HG02763 (cell line): Measurements from ENCODE around the gene PHF5A.
"Not testable (repeated sequence)": the region's sequence is repeated elsewhere in the genome, so short reads cannot be mapped to it uniquely, and the experiment has no call there.

Experiments used
- ATAC-seq: cut with Tn5 transposase; IDR thresholded peaks from one replicate; pipeline ENCODE4 v1.9.1; 2021; ENCODE audit warnings: mild to moderate bottlenecking, moderate library complexity; ENCODE audit not compliant: unreplicated experiment

The PHF5A gene

GRCh38 chr22:41448189-41448808 is 20.2 kb downstream of the PHF5A start:
- ATAC-seq, result peak; percentile 40

- ATAC-seq, result no peak
Observed at GRCh38 chr22:41447435-41448188, 20.9 kb downstream of the PHF5A start.

GRCh38 chr22:41446639-41447434 is 21.7 kb downstream of the PHF5A start, which contains the start of gene TOB2:
TOB2 (minus strand) TSS chr22:41446801; CDS start chr22:41437345, 9,456 bp downstream.
- peak; percentile 38 for ATAC-seq

GRCh38 chr22:41446057-41446501 is 22.4 kb downstream of the PHF5A start:
- no peak for ATAC-seq

DNA sequence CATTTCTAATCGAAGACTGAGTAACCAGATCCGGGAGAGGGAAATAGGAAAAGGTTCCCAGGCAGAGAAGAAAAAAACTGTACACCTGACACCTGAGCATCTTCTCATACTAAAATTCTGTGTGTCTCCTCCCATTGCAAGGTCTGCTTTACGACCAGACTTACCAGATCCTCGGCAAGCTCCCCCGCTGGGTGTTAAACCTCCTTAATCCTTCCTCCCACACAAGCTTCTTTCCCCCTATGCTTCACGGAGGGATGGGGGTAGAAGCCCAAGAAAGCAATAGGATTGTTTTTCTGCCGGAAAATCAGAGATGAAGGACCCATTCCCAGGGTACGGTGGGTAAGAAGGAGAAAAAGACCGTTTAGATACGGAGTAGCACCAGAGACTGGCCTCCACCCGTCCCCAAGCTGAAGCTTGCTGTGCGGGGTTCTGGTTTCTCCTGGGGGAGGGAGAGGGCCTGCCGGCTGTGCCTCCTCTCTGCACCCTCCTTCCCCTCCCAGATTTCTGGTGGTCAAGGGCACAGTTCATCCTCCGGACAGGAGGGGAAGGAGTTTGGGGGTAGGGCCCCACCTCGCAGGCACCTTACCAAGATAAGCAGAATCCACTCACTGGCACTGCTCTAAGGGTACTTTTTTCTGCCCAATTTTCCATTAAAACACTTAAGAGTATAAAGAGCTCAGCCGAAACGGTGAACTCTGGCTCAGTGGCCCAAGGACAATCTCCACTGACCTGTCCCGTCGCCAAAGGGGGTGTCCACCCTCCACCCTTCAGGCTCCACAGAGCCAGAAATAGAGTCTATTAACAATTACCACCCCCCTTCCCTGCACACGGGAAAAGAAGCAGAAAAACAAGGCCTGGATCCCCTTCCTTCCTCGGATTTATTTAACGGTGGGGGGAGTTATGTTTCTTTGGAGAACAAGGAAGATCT is 23.1 kb downstream of the PHF5A start:
- no peak for ATAC-seq

GRCh38 chr22:41444360-41445128 is 23.9 kb downstream of the PHF5A start:
- ATAC-seq, result peak; percentile 41

DNA sequence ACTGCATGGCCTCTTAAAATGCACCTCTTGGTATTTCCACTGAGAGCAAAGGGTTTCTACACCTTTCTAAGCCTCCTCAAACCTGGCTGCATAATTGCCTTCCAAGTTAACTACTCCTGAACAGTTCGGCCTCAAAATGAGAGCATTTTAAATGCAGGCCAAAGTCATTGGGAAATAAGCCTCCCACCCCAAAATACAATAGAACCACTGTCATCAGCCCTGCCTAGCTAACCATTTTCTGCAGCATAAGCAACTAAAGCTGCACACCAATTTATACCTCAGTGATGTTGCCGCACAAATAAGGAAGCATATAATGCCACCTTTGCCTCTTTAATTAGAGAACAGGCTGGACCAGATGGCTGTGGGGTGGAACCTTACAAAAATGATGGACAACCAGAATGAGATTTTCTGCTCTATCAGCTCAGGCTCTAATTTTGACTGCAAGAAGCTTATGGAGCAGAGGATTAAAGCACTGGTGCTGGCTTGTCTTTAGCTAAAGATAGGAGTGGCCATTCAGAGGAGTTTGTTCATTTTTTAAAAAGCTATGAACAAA is 26.2 kb downstream of the PHF5A start:
- ATAC-seq, result no peak

GRCh38 chr22:41440511-41440910 is 28.0 kb downstream of the PHF5A start:
- ATAC-seq, result not testable (repeated sequence)

- ATAC-seq, result no peak
Observed at GRCh38 chr22:41437198-41437597, 31.3 kb downstream of the PHF5A start.

- ATAC-seq, result no peak
Observed at GRCh38 chr22:41436322-41437113, 32.0 kb downstream of the PHF5A start.

DNA sequence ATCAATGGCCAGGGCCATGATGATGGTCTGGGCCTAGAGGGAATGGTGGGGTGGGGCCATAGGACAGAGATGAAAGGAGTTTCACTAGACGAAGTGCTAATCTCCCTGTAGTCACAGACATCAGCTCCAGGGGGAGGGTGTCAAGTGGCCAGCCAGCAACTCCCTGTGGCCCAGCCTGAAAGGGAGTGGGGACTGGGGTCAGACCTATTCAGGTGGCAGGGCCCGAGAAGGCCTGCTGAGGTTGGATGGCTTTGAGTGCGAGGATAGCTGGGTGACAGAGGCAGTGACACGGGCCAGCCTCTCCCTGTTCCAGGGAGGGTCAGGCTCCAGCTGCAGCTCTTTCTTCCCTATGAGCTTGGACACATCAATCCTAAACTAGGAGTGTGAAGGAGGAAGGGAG is 32.9 kb downstream of the PHF5A start:
- ATAC-seq, result no peak

DNA sequence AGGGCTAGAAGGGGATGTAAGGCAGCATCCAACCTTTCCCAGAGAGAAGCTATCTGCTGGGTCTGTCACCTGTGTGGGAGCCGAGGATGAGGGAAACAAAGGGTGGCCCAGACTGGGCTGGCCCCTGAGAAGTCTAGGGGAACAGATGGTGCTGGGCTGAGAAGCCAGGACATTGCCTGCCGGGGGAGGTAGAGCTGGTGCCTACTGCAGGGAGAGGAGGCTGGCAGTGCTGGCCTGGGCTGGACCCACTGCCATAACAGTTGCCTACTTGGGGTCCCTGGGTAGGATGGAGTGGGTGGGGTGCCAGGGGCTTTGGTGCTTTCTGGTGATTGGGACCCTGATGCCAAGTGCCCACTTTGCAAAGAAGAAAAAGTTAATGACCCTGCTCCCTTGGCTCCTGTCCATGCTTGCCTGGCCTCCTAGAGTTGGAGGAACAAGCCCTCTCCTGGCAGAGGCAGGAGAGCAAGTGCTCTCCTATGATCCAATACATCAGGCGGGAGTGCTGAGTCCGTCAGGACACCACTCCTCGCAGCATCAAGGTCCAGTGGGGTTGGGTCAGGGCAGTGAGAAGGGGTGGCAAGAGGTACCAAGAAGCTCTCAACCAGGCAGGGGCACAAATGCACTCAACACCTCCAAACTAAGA is 34.0 kb downstream of the PHF5A start:
- not testable (repeated sequence) for ATAC-seq

- ATAC-seq, result not testable (repeated sequence)
Observed at GRCh38 chr22:41433480-41433879, 35.0 kb downstream of the PHF5A start.

- no peak for ATAC-seq
Observed at GRCh38 chr22:41431656-41432055, 36.8 kb downstream of the PHF5A start.

GRCh38 chr22:41429951-41430332 is 38.5 kb downstream of the PHF5A start:
- ATAC-seq, result no peak

- ATAC-seq, result no peak
Observed at GRCh38 chr22:41429232-41429950, 39.1 kb downstream of the PHF5A start.

DNA sequence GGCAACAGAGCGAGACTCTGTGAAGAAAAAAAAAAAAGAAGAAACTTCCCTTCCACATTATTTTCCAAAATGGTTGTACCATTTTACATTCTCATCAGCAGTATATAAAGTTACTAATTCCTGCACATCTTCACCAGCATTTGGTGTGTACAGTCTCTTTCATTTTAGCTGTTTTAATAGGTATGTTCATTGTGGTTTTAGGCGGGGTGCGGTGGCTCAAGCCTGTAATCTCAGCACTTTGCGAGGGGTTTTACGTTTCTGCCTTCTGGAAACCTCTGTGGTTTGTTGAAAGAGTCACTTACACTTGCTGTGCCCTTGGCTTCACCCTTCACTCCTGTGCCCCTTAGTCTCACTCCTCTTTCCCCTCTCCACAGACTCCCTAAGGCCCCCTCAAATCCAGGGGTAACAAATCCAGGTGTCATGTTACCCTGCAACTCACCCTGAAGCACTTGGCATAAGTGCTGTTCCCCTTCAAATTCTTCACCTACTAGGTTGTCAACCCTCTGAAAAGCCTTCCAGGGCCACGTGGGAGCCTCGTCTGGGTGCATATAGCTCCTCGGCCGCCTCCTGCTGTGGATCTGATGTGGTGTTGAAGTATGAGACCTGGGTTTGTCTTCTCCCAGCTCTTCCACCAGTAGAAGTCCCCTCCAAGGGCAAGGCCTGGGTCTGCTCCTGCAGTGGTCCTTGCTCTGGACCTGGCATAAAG is 42.7 kb downstream of the PHF5A start:
- ATAC-seq, result no peak
